Measurements from ENCODE around the gene RHBDD1.

RHBDD1 gene

DNA sequence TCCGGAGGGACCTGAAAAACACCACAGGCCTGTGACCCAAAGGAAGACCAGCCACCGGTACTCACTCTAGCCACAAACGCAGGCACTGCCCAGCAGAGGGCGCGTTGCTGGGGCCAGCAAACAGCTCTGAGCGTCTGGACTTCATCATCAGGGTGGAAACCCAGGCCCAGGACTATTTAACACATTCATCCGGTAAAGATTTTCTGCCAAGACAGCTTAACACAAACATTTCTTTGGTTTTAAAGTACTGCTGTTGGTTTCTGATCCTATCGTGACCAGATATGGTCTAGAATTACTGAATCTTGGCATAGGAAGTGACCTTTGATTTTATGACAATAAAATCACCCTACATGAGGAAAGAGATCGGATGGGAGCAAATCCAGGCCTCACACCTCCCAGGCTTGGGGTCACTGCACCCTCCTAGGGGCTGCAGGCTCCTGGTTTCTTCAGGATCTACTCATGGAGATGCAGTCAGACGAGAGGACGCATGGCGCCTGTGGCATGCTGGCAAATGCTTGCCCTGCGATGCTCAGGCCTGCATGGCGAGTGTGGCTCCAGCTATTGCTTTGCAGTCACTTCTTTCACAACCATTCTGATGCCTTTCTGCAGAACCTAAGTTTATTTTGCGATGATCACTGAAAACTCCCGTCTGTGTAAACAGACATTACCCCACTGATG lies 197.8 kb downstream of the RHBDD1 start:
- no peak for DNase-seq (ENCODE audit: low read depth)

- DNase-seq (ENCODE audit: low read depth): no peak
Observed at GRCh38 chr2:227035711-227036367, 200.0 kb downstream of the RHBDD1 start.

DNA sequence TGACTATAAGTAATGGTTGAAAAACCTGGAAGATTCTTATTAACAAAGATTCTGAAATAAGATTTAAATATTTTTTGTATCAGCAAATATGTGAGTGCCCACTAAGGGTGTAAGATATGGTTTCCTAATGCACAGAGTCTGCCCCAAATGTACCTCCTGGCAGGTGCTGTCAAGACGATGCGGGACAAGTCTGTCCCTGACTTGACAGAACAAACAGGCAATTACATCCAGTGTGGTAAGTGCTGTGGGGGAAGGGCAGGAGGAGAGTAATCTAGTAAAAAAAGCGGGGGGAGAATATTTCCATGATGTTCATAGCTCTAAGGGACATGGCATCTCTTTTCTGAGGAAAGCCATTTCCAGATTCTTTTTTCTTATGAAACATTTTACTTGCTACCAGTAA lies 200.7 kb downstream of the RHBDD1 start:
- DNase-seq (ENCODE audit: low read depth): no peak

DNA sequence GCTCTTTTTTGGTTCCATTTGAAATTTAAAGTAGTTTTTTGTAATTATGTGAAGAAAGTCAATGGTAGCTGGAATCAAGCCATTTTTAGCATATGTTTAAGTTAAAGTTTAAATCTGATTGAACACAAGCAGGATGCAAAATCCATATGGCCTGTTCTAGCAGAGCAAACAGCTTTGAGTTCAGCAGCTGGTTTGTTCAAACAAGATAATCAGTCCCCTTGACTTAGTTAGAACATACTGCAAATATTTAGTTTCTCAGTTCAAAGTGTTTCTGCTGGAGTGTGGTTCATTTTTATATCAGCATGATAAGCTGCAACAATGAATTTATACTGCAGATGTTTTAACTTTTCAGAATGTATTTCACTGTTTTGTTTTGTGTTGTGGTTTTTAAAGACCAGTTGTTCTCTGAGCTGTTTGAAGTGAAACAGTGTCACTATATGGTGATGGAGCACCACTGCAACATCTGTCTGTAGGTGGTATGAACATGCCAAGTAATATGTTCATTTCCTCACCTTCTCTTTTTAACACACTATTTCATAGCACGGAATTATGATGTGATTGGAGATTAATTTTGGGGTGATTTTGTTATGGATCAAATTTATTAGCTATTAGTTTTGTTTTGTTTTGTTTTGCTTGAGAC lies 202.8 kb downstream of the RHBDD1 start:
- no peak for DNase-seq (ENCODE audit: low read depth)

GRCh38 chr2:227043981-227044380 lies 208.1 kb downstream of the RHBDD1 start:
- no peak for DNase-seq (ENCODE audit: low read depth)

Data from stimulated activated CD8-positive, alpha-beta memory T cell treated with anti-CD3 and anti-CD28 coated beads, Interleukin-15, amount 100 ng/mL, for 1 hour (primary cell).